PC-9 (cell line): Measurements from ENCODE around the gene E2F7. TPM values are rescaled to one million over a fixed set of nuclear protein-coding genes. Genes with fewer than 3 reads are reported as not detected.

Experiments
- BruUV-seq: library from RNA; stranded (reverse); fragments of 400-500 nt; replicated peaks from 2 replicates; lab custom pipeline; 2021; lab: Mats Ljungman, UMichigan
- CTCF ChIA-PET: fragments of 300-600 bp; sonication (Branson Sonifier 250); formaldehyde crosslinking; loops from one replicate; lab custom pipeline; 2022; ENCODE audit warnings: antibody characterized with exemption; lab: Charles Lee
- POLR2A ChIA-PET: fragments of 300-600 bp; sonication (Branson Sonifier 250); formaldehyde crosslinking; loops from one replicate; lab custom pipeline; 2022; ENCODE audit warnings: antibody characterized with exemption; ENCODE audit not compliant: unreplicated experiment; lab: Charles Lee
- DNase-seq, 2 experiments: peaks; one replicate each; pipeline versions ENCODE4 v3.0.0 to v3.0.0-alpha.2; 2015 to 2022; ENCODE audit warnings: mixed read lengths in 1 of 2
- H2AFZ ChIP-seq: fragments of 200-600 bp; sonication (generic); 2 replicates; pipeline ENCODE4 v1.8.1; 2017; ENCODE audit warnings: antibody characterized with exemption
- H3F3A ChIP-seq: fragments of 200-600 bp; sonication (generic); 2 replicates; pipeline ENCODE4 v1.8.1; 2017; ENCODE audit warnings: antibody characterized with exemption, mild to moderate bottlenecking, low read depth; ENCODE audit not compliant: insufficient read depth
- H3K27ac ChIP-seq: fragments of 200-600 bp; sonication (generic); 2 replicates; pipeline ENCODE4 v1.6.1; 2016; ENCODE audit warnings: mixed run types
- H3K27me3 ChIP-seq: fragments of 200-600 bp; sonication (generic); 2 replicates; pipeline ENCODE4 v1.6.1; 2016; ENCODE audit warnings: low read depth, mixed run types; ENCODE audit not compliant: insufficient read depth
- H3K36me3 ChIP-seq: fragments of 200-600 bp; sonication (generic); 2 replicates; pipeline ENCODE4 v1.6.1; 2016; ENCODE audit warnings: low read depth, mixed run types
- H3K4me1 ChIP-seq: fragments of 200-600 bp; sonication (generic); replicated peaks from 2 replicates; pipeline ENCODE4 v1.6.1; 2016; ENCODE audit warnings: mixed run types; ENCODE audit not compliant: insufficient read depth
- H3K4me2 ChIP-seq: fragments of 200-600 bp; sonication (generic); 2 replicates; pipeline ENCODE4 v1.6.1; 2017; ENCODE audit warnings: mixed run types
- H3K4me3 ChIP-seq: fragments of 200-600 bp; sonication (generic); 2 replicates; pipeline ENCODE4 v1.6.1; 2016; ENCODE audit warnings: mixed run types
- H3K79me2 ChIP-seq: fragments of 200-600 bp; sonication (generic); 2 replicates; pipeline ENCODE4 v1.6.1; 2017; ENCODE audit warnings: low read depth, mixed run types
- H3K9me2 ChIP-seq: fragments of 200-600 bp; sonication (generic); 2 replicates; pipeline ENCODE4 v1.8.1; 2017; ENCODE audit warnings: mild to moderate bottlenecking; ENCODE audit not compliant: insufficient read depth
- H3K9me3 ChIP-seq: fragments of 200-600 bp; sonication (generic); 2 replicates; pipeline ENCODE4 v1.8.1; 2016; ENCODE audit warnings: low read depth; ENCODE audit not compliant: insufficient read depth
- H4K20me1 ChIP-seq: fragments of 200-600 bp; sonication (generic); 2 replicates; pipeline ENCODE4 v1.8.1; 2017; ENCODE audit not compliant: insufficient read depth
- CTCF ChIP-seq: fragments of 200-600 bp; sonication (generic); conservative IDR thresholded peaks from 2 replicates; pipeline ENCODE4 v1.6.1; 2017; ENCODE audit warnings: mixed run types, antibody characterized with exemption, mild to moderate bottlenecking, moderate library complexity
- EZH2 ChIP-seq: fragments of 200-600 bp; sonication (generic); IDR thresholded peaks from 2 replicates; pipeline ENCODE4 v1.8.0; 2017; ENCODE audit warnings: antibody characterized with exemption, low read depth
- intact Hi-C: fragments of 100-400 bp; cut with micrococcal nuclease; formaldehyde crosslinking; loops from one replicate; pipeline ENCODE4 v1.10.0; 2022; ENCODE audit not compliant: unreplicated experiment
- total RNA-seq: library from RNA; stranded (reverse); gene quantifications from 2 replicates; pipeline ENCODE4 v1.2.3, GENCODE V29; 2021

Gene E2F7
- total RNA-seq, 1 experiment from 2014 or later = 14.6 TPM

DNA sequence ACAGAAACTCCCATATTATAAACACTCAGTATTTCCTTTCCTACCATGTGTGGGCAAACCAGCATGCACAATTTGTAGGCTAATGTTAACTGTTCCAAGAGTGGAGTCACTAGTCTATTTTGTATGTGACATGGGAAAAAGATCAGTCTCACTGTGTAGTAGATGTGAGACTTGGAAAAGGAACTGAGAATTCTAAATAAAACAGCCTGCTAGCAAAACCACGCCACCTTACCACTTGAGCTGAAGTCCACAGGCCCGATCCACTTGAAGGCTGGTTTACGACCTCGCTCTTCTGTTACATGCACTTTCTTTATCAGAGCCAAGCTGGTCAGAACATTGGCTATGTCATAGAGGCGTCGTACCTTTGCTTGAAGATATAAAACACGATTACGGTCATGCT is 22.5 kb downstream of the E2F7 start:
- no peaks in the 10 kb centered on the region for H3K4me1 ChIP-seq
- H3K79me2 ChIP-seq = no peaks in the 10 kb centered on the region
- no peaks in the 10 kb centered on the region for H3F3A ChIP-seq
- H3K4me2 ChIP-seq = no peak overlapping the region
- no peaks in the 10 kb centered on the region for H3K36me3 ChIP-seq
- TF ChIP-seq EZH2 (no peak), CTCF (no peak)
- H3K4me3 ChIP-seq = no peak overlapping the region
- H3K27me3 ChIP-seq = no peaks in the 10 kb centered on the region
- POLR2A ChIA-PET = no interaction called here
- H4K20me1 ChIP-seq = no peaks in the 10 kb centered on the region
- no peaks in the 10 kb centered on the region for H3K9me2 ChIP-seq
- H2AFZ ChIP-seq = no peak overlapping the region
- CTCF ChIA-PET = interaction anchor here (0.6 kb wide), 1 partner anchor 185 kb away, joined by 5 read pairs; no protein-coding TSS in a partner anchor
- intact Hi-C loops = no loop called here
- no TSS peak for BruUV-seq
- H3K27ac ChIP-seq = no peak overlapping the region
- DNase-seq = no peak
- 0 out of 2 replicates have a peak, but pooled peaks cover 3% of the 10 kb centered on the region for H3K9me3 ChIP-seq

DNA sequence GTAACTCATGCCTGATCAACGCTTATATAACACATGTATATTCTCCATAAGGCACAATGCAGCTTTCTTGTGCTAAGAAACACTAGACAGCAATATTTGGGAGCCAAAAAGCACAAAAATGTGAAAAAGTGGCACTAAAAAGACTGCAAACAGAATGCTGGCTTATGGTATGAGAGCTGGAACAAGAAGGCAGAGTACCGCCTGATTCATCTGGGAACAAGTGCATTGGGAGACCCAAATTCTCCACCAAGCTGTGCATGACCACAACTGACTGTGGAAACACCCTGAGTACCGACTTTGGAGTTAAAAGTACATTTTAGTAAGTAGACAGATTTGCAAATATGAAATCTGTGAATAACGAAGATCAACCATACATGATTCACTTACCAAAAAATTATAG is 25.1 kb downstream of the E2F7 start:
- ChIA-PET CTCF (no interaction called here), POLR2A (no interaction called here)
- intact Hi-C loops = no loop called here
- H3K27me3 ChIP-seq = no peaks in the 10 kb centered on the region
- H3K36me3 ChIP-seq = no peaks in the 10 kb centered on the region
- no peak overlapping the region for H3K4me2 ChIP-seq
- DNase-seq = no peak
- no peak overlapping the region for H3K4me3 ChIP-seq
- no peaks in the 10 kb centered on the region for H3K9me2 ChIP-seq
- BruUV-seq = no TSS peak
- TF ChIP-seq EZH2 = no peak
- TF ChIP-seq CTCF = no peak
- no peaks in the 10 kb centered on the region for H4K20me1 ChIP-seq
- H3K4me1 ChIP-seq = no peaks in the 10 kb centered on the region
- no peaks in the 10 kb centered on the region for H3K79me2 ChIP-seq
- no peak overlapping the region for H2AFZ ChIP-seq
- H3F3A ChIP-seq = no peaks in the 10 kb centered on the region
- H3K9me3 ChIP-seq = 0 out of 2 replicates have a peak, but pooled peaks cover 3% of the 10 kb centered on the region
- no peak overlapping the region for H3K27ac ChIP-seq

- no peaks in the 10 kb centered on the region for H3K9me2 ChIP-seq
- TF ChIP-seq EZH2 (no peak), CTCF (no peak)
- H3K4me2 ChIP-seq = no peak overlapping the region
- intact Hi-C loops = no loop called here
- CTCF ChIA-PET = no interaction called here
- H4K20me1 ChIP-seq = no peaks in the 10 kb centered on the region
- H3K27ac ChIP-seq = no peak overlapping the region
- H3K36me3 ChIP-seq = no peaks in the 10 kb centered on the region
- no peak for DNase-seq
- POLR2A ChIA-PET = no interaction called here
- H3K27me3 ChIP-seq = no peaks in the 10 kb centered on the region
- no peak overlapping the region for H2AFZ ChIP-seq
- H3F3A ChIP-seq = no peaks in the 10 kb centered on the region
- no peaks in the 10 kb centered on the region for H3K79me2 ChIP-seq
- H3K4me1 ChIP-seq = 0 out of 2 replicates have a peak, but pooled peaks cover 11% of the 10 kb centered on the region
- BruUV-seq = no TSS peak
- H3K4me3 ChIP-seq = no peak overlapping the region
- 0 out of 2 replicates have a peak, but pooled peaks cover 3% of the 10 kb centered on the region for H3K9me3 ChIP-seq
Measured at GRCh38 chr12:77035226-77035625, 30.1 kb downstream of the E2F7 start.
